Loucy (cell line): Measurements from ENCODE around the gene RNF6.

Experiments used
- H2AFZ ChIP-seq: fragments of 200-600 bp; sonication (generic); 2 replicates; pipeline ENCODE4 v1.6.0; 2016; ENCODE audit warnings: antibody characterized with exemption, mild to moderate bottlenecking, low read length, moderate library complexity
- H3F3A ChIP-seq: fragments of 200-600 bp; 2 replicates; pipeline ENCODE4 v1.6.0; 2016; ENCODE audit warnings: antibody characterized with exemption, low read depth, mild to moderate bottlenecking
- H3K27me3 ChIP-seq: fragments of 200-600 bp; sonication (generic); 2 replicates; pipeline ENCODE4 v1.6.1; 2014; ENCODE audit warnings: low read length, mild to moderate bottlenecking; ENCODE audit not compliant: insufficient read depth, poor library complexity, severe bottlenecking
- H3K36me3 ChIP-seq: fragments of 200-600 bp; sonication (generic); 2 replicates; pipeline ENCODE4 v1.6.1; 2016; ENCODE audit warnings: low read length; ENCODE audit not compliant: insufficient read depth
- H3K4me1 ChIP-seq: fragments of 200-600 bp; sonication (generic); 2 replicates; pipeline ENCODE4 v1.5.1; 2014; ENCODE audit warnings: low read length, mild to moderate bottlenecking; ENCODE audit not compliant: insufficient read depth, poor library complexity, severe bottlenecking
- H3K4me2 ChIP-seq: fragments of 200-600 bp; sonication (generic); 2 replicates; pipeline ENCODE4 v1.6.0; 2014; ENCODE audit warnings: antibody characterized with exemption, low read length, low read depth, mild to moderate bottlenecking; ENCODE audit not compliant: poor library complexity, severe bottlenecking
- H3K4me3 ChIP-seq: fragments of 200-600 bp; sonication (generic); 2 replicates; pipeline ENCODE4 v1.5.1; 2014; ENCODE audit warnings: low read length, mild to moderate bottlenecking, mixed read lengths; ENCODE audit not compliant: poor library complexity, severe bottlenecking
- H3K79me2 ChIP-seq: fragments of 200-600 bp; sonication (generic); 2 replicates; pipeline ENCODE4 v1.6.1; 2014; ENCODE audit warnings: low read length; ENCODE audit not compliant: insufficient read depth
- H3K9ac ChIP-seq: fragments of 200-600 bp; sonication (generic); 2 replicates; pipeline ENCODE4 v1.6.0; 2014; ENCODE audit warnings: mild to moderate bottlenecking, low read depth, low read length, moderate library complexity; ENCODE audit not compliant: poor library complexity, severe bottlenecking
- H3K9me2 ChIP-seq: fragments of 200-600 bp; sonication (generic); replicated peaks from 2 replicates; pipeline ENCODE4 v1.6.1; 2016; ENCODE audit warnings: low read depth, low read length, mixed read lengths
- H3K9me3 ChIP-seq: fragments of 200-600 bp; sonication (generic); 2 replicates; pipeline ENCODE4 v1.6.1; 2014; ENCODE audit warnings: mild to moderate bottlenecking, antibody characterized with exemption, low read length, low read depth; ENCODE audit not compliant: insufficient read depth
- H4K20me1 ChIP-seq: fragments of 200-600 bp; sonication (generic); 2 replicates; pipeline ENCODE4 v1.6.0; 2014; ENCODE audit warnings: antibody characterized with exemption, low read length, mild to moderate bottlenecking; ENCODE audit not compliant: insufficient read depth, poor library complexity, severe bottlenecking
- CTCF ChIP-seq: fragments of 200-600 bp; sonication (generic); conservative IDR thresholded peaks from 2 replicates; pipeline ENCODE4 v1.5.1; 2014; ENCODE audit warnings: mild to moderate bottlenecking, antibody characterized with exemption, low read length
- EZH2phosphoT487 ChIP-seq: fragments of 200-600 bp; IDR thresholded peaks from 2 replicates; pipeline ENCODE4 v1.6.1; 2018; ENCODE audit warnings: antibody characterized with exemption, mild to moderate bottlenecking, moderate library complexity, borderline replicate concordance

Gene RNF6

GRCh38 chr13:26249551-26249950 lies 27.4 kb upstream of the RNF6 start:
- no peak overlapping the region for H3K4me2 ChIP-seq
- no peak overlapping the region for H3K4me3 ChIP-seq
- H3K9ac ChIP-seq, result no peak overlapping the region
- peaks cover under 1% of the 10 kb centered on the region for H3K79me2 ChIP-seq
- no peaks in the 10 kb centered on the region for H3K9me2 ChIP-seq
- H2AFZ ChIP-seq, result no peak overlapping the region
- no peaks in the 10 kb centered on the region for H3K9me3 ChIP-seq
- no peaks in the 10 kb centered on the region for H3F3A ChIP-seq
- H3K36me3 ChIP-seq, result no peaks in the 10 kb centered on the region
- no peaks in the 10 kb centered on the region for H3K27me3 ChIP-seq
- peaks cover under 1% of the 10 kb centered on the region for H4K20me1 ChIP-seq
- peaks cover 2% of the 10 kb centered on the region for H3K4me1 ChIP-seq
- TF ChIP-seq CTCF, result no peak
- TF ChIP-seq EZH2phosphoT487, result no peak

GRCh38 chr13:26247608-26248007 lies 25.5 kb upstream of the RNF6 start:
- H2AFZ ChIP-seq, result peak overlapping the region; percentile 26; the same call in 1 of the 2 replicates
- H3F3A ChIP-seq, result no peaks in the 10 kb centered on the region
- no peak overlapping the region for H3K4me2 ChIP-seq
- H3K27me3 ChIP-seq, result no peaks in the 10 kb centered on the region
- H3K9me2 ChIP-seq, result no peaks in the 10 kb centered on the region
- no peaks in the 10 kb centered on the region for H3K36me3 ChIP-seq
- no peaks in the 10 kb centered on the region for H4K20me1 ChIP-seq
- TF ChIP-seq CTCF (no peak), EZH2phosphoT487 (no peak)
- 0 out of 2 replicates have a peak, but pooled peaks cover under 1% of the 10 kb centered on the region for H3K9me3 ChIP-seq
- no peak overlapping the region for H3K4me3 ChIP-seq
- no peak overlapping the region for H3K9ac ChIP-seq
- H3K79me2 ChIP-seq, result no peaks in the 10 kb centered on the region
- no peaks in the 10 kb centered on the region for H3K4me1 ChIP-seq

- Histone ChIP-seq H3K4me1 (no peaks in the 10 kb centered on the region), H3K9me3 (0 out of 2 replicates have a peak, but pooled peaks cover 3% of the 10 kb centered on the region), H3K9ac (no peak overlapping the region), H4K20me1 (no peaks in the 10 kb centered on the region), H3K79me2 (no peaks in the 10 kb centered on the region), H2AFZ (peak overlapping the region; percentile 26; the same call in 1 of the 2 replicates), H3K4me3 (no peak overlapping the region), H3K27me3 (no peaks in the 10 kb centered on the region), H3K4me2 (no peak overlapping the region), H3F3A (no peaks in the 10 kb centered on the region), H3K36me3 (no peaks in the 10 kb centered on the region), H3K9me2 (no peaks in the 10 kb centered on the region)
- TF ChIP-seq CTCF (no peak), EZH2phosphoT487 (no peak)
These were observed 24.9 kb upstream of the RNF6 start for GRCh38 chr13:26247011-26247410.
